CD8-positive, alpha-beta memory T cell (primary cell): ENCODE data around the gene TTC9B. TPM values are rescaled to one million over a fixed set of nuclear protein-coding genes. Genes with fewer than 3 reads are reported as not detected.

Experiments
- CTCF ChIA-PET: fragments of 350-600 bp; sonication (Branson Sonifier 250); formaldehyde crosslinking; loops from one replicate; lab custom pipeline; 2021; ENCODE audit warnings: antibody characterized with exemption; lab: Charles Lee
- POLR2A ChIA-PET: fragments of 350-600 bp; sonication (Branson Sonifier 250); formaldehyde crosslinking; loops from one replicate; lab custom pipeline; 2021; ENCODE audit warnings: antibody characterized with exemption; lab: Charles Lee
- DNase-seq, 5 donors: peaks; one replicate each; pipeline versions ENCODE4 v3.0.0 to v3.0.0-alpha.2; 2020 to 2022; ENCODE audit warnings: mixed read lengths in 1 of 5
- H3K27ac ChIP-seq: one replicate; pipeline ENCODE4 v1.7.0; 2013; ENCODE audit warnings: low read depth, mild to moderate bottlenecking, low read length, moderate library complexity
- H3K27me3 ChIP-seq: 2 replicates; pipeline ENCODE4 v1.7.0; 2013; ENCODE audit warnings: low read length, mild to moderate bottlenecking; ENCODE audit not compliant: insufficient read depth, poor library complexity, severe bottlenecking
- H3K36me3 ChIP-seq: 2 replicates; pipeline ENCODE4 v1.7.0; 2013; ENCODE audit warnings: mild to moderate bottlenecking, low read length, moderate library complexity; ENCODE audit not compliant: insufficient read depth
- H3K4me1 ChIP-seq: 2 replicates; pipeline ENCODE4 v1.7.0; 2013; ENCODE audit warnings: mild to moderate bottlenecking, low read length, moderate library complexity; ENCODE audit not compliant: insufficient read depth
- H3K4me3 ChIP-seq: 2 replicates; pipeline ENCODE4 v1.7.0; 2013; ENCODE audit warnings: mild to moderate bottlenecking, low read length
- H3K9me3 ChIP-seq: 2 replicates; pipeline ENCODE4 v1.7.0; 2013; ENCODE audit warnings: mild to moderate bottlenecking, low read length
- H3K27ac Mint-ChIP-seq, 8 donors: one replicate each; pipeline ENCODE4 v1.8.0; 2020 to 2021; ENCODE audit warnings: mixed read lengths in 8 of 8, mild to moderate bottlenecking in 6 of 8, inconsistent platforms in 3 of 8, moderate library complexity in 3 of 8
- H3K27me3 Mint-ChIP-seq, 2 donors: one replicate each; pipeline ENCODE4 v1.8.0; 2020 to 2021; ENCODE audit warnings: mixed read lengths in 2 of 2, mild to moderate bottlenecking in 1 of 2, moderate library complexity in 1 of 2
- H3K36me3 Mint-ChIP-seq, 3 donors: one replicate each; pipeline ENCODE4 v1.8.0; 2020 to 2021; ENCODE audit warnings: mixed read lengths in 3 of 3, inconsistent platforms in 1 of 3, mild to moderate bottlenecking in 1 of 3
- H3K4me1 Mint-ChIP-seq, 3 donors: one replicate each; pipeline ENCODE4 v1.8.0; 2020 to 2021; ENCODE audit warnings: mixed read lengths in 3 of 3, inconsistent platforms in 1 of 3, mild to moderate bottlenecking in 1 of 3
- H3K4me3 Mint-ChIP-seq, 7 donors: one replicate each; pipeline ENCODE4 v1.8.0; 2020 to 2021; ENCODE audit warnings: mixed read lengths in 7 of 7, mild to moderate bottlenecking in 6 of 7, moderate library complexity in 4 of 7, inconsistent platforms in 2 of 7
- H3K9me3 Mint-ChIP-seq, 5 donors: one replicate each; pipeline ENCODE4 v1.8.0; 2020 to 2022; ENCODE audit warnings: mixed read lengths in 5 of 5, mild to moderate bottlenecking in 3 of 5, moderate library complexity in 2 of 5, inconsistent platforms in 1 of 5
- polyA plus RNA-seq: library from polyadenylated mRNA; unstranded; fragments of 300-500 nt; fragmentation: Illumina TruSeq; gene quantifications from one replicate; pipeline ENCODE4 v1.2.3, GENCODE V29; 2021
- total RNA-seq, 2 experiments: library from RNA; stranded (reverse); gene quantifications; one replicate each; pipeline ENCODE4 v1.2.3, GENCODE V29; 2021

TTC9B gene
- total and polyA plus RNA-seq, 3 experiments from 2014 or later: not detected

GRCh38 chr19:40234429-40235237 lies 16.4 kb upstream of the TTC9B start:
- ChIA-PET POLR2A (no interaction called here), CTCF (no interaction called here)
- Histone ChIP-seq H3K36me3 (peaks cover 17% of the 10 kb centered on the region), H3K4me3 (no peak overlapping the region), H3K9me3 (no peaks in the 10 kb centered on the region), H3K4me1 (no peaks in the 10 kb centered on the region), H3K27ac (no peak overlapping the region), H3K27me3 (no peaks in the 10 kb centered on the region)
- no peak overlapping the region for H3K27ac Mint-ChIP-seq
- DNase-seq: no peak
- H3K27me3 Mint-ChIP-seq: no peaks in the 10 kb centered on the region
- peaks cover 6 to 60% (median 9%) of the 10 kb centered on the region in 3 donors for H3K36me3 Mint-ChIP-seq
- peaks cover 0 to 6% (median 3%) of the 10 kb centered on the region in 3 donors for H3K4me1 Mint-ChIP-seq
- H3K4me3 Mint-ChIP-seq: no peak overlapping the region
- no peaks in the 10 kb centered on the region for H3K9me3 Mint-ChIP-seq

DNA sequence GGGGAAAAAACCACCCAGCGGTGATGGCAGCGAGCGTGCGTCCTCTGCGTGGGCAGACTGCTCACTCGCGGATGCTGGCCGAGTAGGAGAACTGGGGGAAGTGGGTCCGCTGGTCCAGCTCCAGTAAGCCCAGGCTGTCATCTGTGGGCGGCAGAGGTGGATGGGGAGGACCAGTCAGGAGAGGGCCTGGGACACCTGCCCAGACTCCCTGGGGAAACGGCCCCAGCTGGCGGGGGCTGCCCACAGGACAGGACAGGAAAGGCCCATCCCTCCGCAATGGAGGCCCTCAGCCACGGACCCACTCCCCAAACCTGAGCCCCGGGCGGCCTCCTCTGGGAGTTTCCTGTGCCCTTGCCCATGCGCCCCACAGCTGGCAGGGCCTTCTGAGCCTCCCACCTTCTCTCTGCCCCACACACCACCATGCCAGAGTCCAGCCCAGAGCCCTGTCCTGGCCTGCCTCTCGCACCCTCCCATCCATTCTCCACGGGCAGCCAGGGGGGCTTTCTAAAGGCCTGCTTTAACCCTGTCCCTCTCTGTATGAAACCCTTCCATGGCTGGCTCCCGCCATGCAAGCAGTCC lies 15.7 kb upstream of the TTC9B start:
- H3K4me1 Mint-ChIP-seq: peaks cover 0 to 6% (median 3%) of the 10 kb centered on the region in 3 donors
- H3K27me3 Mint-ChIP-seq: no peaks in the 10 kb centered on the region
- no peak overlapping the region for H3K27ac ChIP-seq
- no peaks in the 10 kb centered on the region for H3K4me1 ChIP-seq
- CTCF ChIA-PET: no interaction called here
- H3K27ac Mint-ChIP-seq: no peak overlapping the region
- no peaks in the 10 kb centered on the region for H3K9me3 Mint-ChIP-seq
- POLR2A ChIA-PET: no interaction called here
- no peaks in the 10 kb centered on the region for H3K9me3 ChIP-seq
- H3K36me3 ChIP-seq: peaks cover 10% of the 10 kb centered on the region
- H3K27me3 ChIP-seq: no peaks in the 10 kb centered on the region
- peaks cover 6 to 52% (median 9%) of the 10 kb centered on the region in 3 donors for H3K36me3 Mint-ChIP-seq
- H3K4me3 Mint-ChIP-seq: no peak overlapping the region
- no peak overlapping the region for H3K4me3 ChIP-seq
- no peak for DNase-seq

- H3K4me3 Mint-ChIP-seq: no peak overlapping the region
- no peaks in the 10 kb centered on the region for H3K27me3 Mint-ChIP-seq
- H3K27ac ChIP-seq: no peak overlapping the region
- no peaks in the 10 kb centered on the region for H3K9me3 ChIP-seq
- H3K36me3 Mint-ChIP-seq: peaks cover 6 to 46% (median 9%) of the 10 kb centered on the region in 3 donors
- no peak overlapping the region for H3K4me3 ChIP-seq
- no peaks in the 10 kb centered on the region for H3K27me3 ChIP-seq
- ChIA-PET CTCF (no interaction called here), POLR2A (no interaction called here)
- H3K9me3 Mint-ChIP-seq: no peaks in the 10 kb centered on the region
- DNase-seq: no peak
- H3K27ac Mint-ChIP-seq: no peak overlapping the region
- peaks cover 0 to 6% (median 3%) of the 10 kb centered on the region in 3 donors for H3K4me1 Mint-ChIP-seq
- peaks cover 4% of the 10 kb centered on the region for H3K36me3 ChIP-seq
- H3K4me1 ChIP-seq: no peaks in the 10 kb centered on the region
These were observed 15.0 kb upstream of the TTC9B start for GRCh38 chr19:40232949-40233810.

- H3K4me1 Mint-ChIP-seq: peaks cover 0 to 6% (median 3%) of the 10 kb centered on the region in 3 donors
- H3K4me1 ChIP-seq: no peaks in the 10 kb centered on the region
- CTCF ChIA-PET: interaction anchor here (1.3 kb wide), 1 partner anchor 92 kb away, joined by 3 read pairs; no protein-coding TSS in a partner anchor
These were observed 14.3 kb upstream of the TTC9B start for GRCh38 chr19:40232479-40232878.

GRCh38 chr19:40231544-40232424 lies 13.6 kb upstream of the TTC9B start:
- Mint-ChIP-seq H3K27me3 (peaks cover under 1 to 1% of the 10 kb centered on the region in 2 donors), H3K27ac (peak overlapping the region in 1 of 8 donors; percentile 65), H3K36me3 (peaks cover 3 to 35% (median 6%) of the 10 kb centered on the region in 3 donors), H3K4me3 (no peak overlapping the region), H3K4me1 (peaks cover 1 to 6% (median 2%) of the 10 kb centered on the region in 3 donors), H3K9me3 (no peaks in the 10 kb centered on the region)
- H3K36me3 ChIP-seq: no peaks in the 10 kb centered on the region
- H3K27me3 ChIP-seq: no peaks in the 10 kb centered on the region
- H3K4me1 ChIP-seq: peaks cover 1% of the 10 kb centered on the region
- no peaks in the 10 kb centered on the region for H3K9me3 ChIP-seq
- peak overlapping the region; percentile 24 for H3K27ac ChIP-seq
- no peak for DNase-seq
- ChIA-PET POLR2A (no interaction called here), CTCF (interaction anchor here (1.3 kb wide), 1 partner anchor 92 kb away, joined by 3 read pairs; no protein-coding TSS in a partner anchor)
- no peak overlapping the region for H3K4me3 ChIP-seq

More at GRCh38 chr19:40232479-40232878, 14.3 kb upstream of the TTC9B start:
- Histone ChIP-seq H3K36me3 (no peaks in the 10 kb centered on the region), H3K9me3 (no peaks in the 10 kb centered on the region), H3K4me3 (no peak overlapping the region), H3K27me3 (no peaks in the 10 kb centered on the region), H3K27ac (peak overlapping the region; percentile 24)
- POLR2A ChIA-PET: no interaction called here
- H3K9me3 Mint-ChIP-seq: no peaks in the 10 kb centered on the region
- DNase-seq: no peak
- peaks cover 6 to 41% (median 9%) of the 10 kb centered on the region in 3 donors for H3K36me3 Mint-ChIP-seq
- H3K27me3 Mint-ChIP-seq: no peaks in the 10 kb centered on the region
- H3K4me3 Mint-ChIP-seq: no peak overlapping the region
- no peak overlapping the region for H3K27ac Mint-ChIP-seq

DNA sequence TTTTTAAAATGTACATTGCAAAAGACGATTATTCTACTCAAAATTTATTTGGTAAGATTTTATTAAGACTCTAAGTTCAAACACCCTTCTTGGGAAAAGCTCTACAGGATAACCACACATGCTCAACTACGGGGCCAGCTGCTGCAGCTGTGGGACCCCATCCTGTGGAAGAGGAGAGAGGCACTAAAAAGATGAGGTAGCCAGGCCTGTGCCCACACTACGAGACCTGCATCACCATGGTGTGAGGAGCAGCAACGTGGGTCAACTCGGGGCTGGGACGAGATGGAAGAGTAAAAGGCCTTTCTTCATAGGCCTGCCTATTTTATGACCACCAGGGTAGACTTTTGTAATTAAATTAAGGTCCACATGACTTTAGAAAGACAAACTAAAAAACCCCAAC lies 12.9 kb upstream of the TTC9B start:
- Histone ChIP-seq H3K36me3 (no peaks in the 10 kb centered on the region), H3K9me3 (no peaks in the 10 kb centered on the region), H3K4me1 (peaks cover 8% of the 10 kb centered on the region), H3K27me3 (no peaks in the 10 kb centered on the region), H3K4me3 (no peak overlapping the region), H3K27ac (no peak overlapping the region)
- H3K27ac Mint-ChIP-seq: no peak overlapping the region
- DNase-seq: no peak
- peaks cover 0 to 28% (median 6%) of the 10 kb centered on the region in 3 donors for H3K36me3 Mint-ChIP-seq
- ChIA-PET POLR2A (no interaction called here), CTCF (interaction anchor here (1.3 kb wide), 1 partner anchor 91 kb away, joined by 3 read pairs; no protein-coding TSS in a partner anchor)
- peaks cover 2 to 7% (median 6%) of the 10 kb centered on the region in 3 donors for H3K4me1 Mint-ChIP-seq
- H3K9me3 Mint-ChIP-seq: no peaks in the 10 kb centered on the region
- no peak overlapping the region for H3K4me3 Mint-ChIP-seq
- peaks cover 4 to 5% of the 10 kb centered on the region in 2 donors for H3K27me3 Mint-ChIP-seq

GRCh38 chr19:40229926-40230417 lies 11.8 kb upstream of the TTC9B start:
- peaks cover 9 to 17% (median 14%) of the 10 kb centered on the region in 3 donors for H3K4me1 Mint-ChIP-seq
- H3K27me3 ChIP-seq: peaks cover 8% of the 10 kb centered on the region
- H3K4me3 ChIP-seq: no peak overlapping the region
- peaks cover 5 to 18% (median 6%) of the 10 kb centered on the region in 3 donors for H3K36me3 Mint-ChIP-seq
- peaks cover 14 to 16% of the 10 kb centered on the region in 2 donors for H3K27me3 Mint-ChIP-seq
- no peak overlapping the region for H3K4me3 Mint-ChIP-seq
- ChIA-PET CTCF (no interaction called here), POLR2A (no interaction called here)
- peaks cover 0 to 6% (median 0%) of the 10 kb centered on the region in 5 donors for H3K9me3 Mint-ChIP-seq
- peak overlapping the region in 1 of 8 donors; percentile 28 for H3K27ac Mint-ChIP-seq
- H3K4me1 ChIP-seq: peaks cover 16% of the 10 kb centered on the region
- DNase-seq: no peak
- no peaks in the 10 kb centered on the region for H3K36me3 ChIP-seq
- H3K27ac ChIP-seq: no peak overlapping the region
- no peaks in the 10 kb centered on the region for H3K9me3 ChIP-seq
